Panc1 (cell line): ENCODE results near the gene OGN. TPM values are rescaled to one million over a fixed set of nuclear protein-coding genes. Genes with fewer than 3 reads are reported as not detected.

Experiments
- ATAC-seq: fragments of 200-7000 bp; cut with Tn5 transposase; 2 replicates; pipeline ENCODE4 v1.9.1; 2020; ENCODE audit warnings: mild to moderate bottlenecking, moderate library complexity
- BruUV-seq: library from RNA; stranded (reverse); fragments of 400-500 nt; replicated peaks from 2 replicates; lab custom pipeline; 2021; lab: Mats Ljungman, UMichigan
- CTCF ChIA-PET: fragments of 300-600 bp; sonication (Branson Sonifier 250); formaldehyde crosslinking; loops from one replicate; lab custom pipeline; 2022; ENCODE audit warnings: antibody characterized with exemption; lab: Charles Lee
- POLR2A ChIA-PET: fragments of 300-600 bp; sonication (Branson Sonifier 250); formaldehyde crosslinking; loops from one replicate; lab custom pipeline; 2022; ENCODE audit warnings: antibody characterized with exemption; lab: Charles Lee
- DNase-seq: peaks from one replicate; pipeline ENCODE4 v3.0.0-alpha.2; 2010; ENCODE audit warnings: low read depth, low spot score
- H3K27ac ChIP-seq: 2 replicates; pipeline ENCODE4 v1.5.1; 2011; ENCODE audit warnings: mild to moderate bottlenecking, low read length, inconsistent platforms
- H3K27me3 ChIP-seq: fragments of 200-500 bp; sonication (Bioruptor generic); 2 replicates; pipeline ENCODE4 v1.6.0; 2014; ENCODE audit warnings: low read length, inconsistent platforms; ENCODE audit not compliant: control insufficient read depth, insufficient read depth
- H3K36me3 ChIP-seq: fragments of 200-500 bp; sonication (Bioruptor generic); 2 replicates; pipeline ENCODE4 v1.5.1; 2014; ENCODE audit warnings: inconsistent platforms, mild to moderate bottlenecking, low read length, moderate library complexity; ENCODE audit not compliant: control insufficient read depth, insufficient read depth
- H3K4me1 ChIP-seq: 2 replicates; pipeline ENCODE4 v1.5.1; 2011; ENCODE audit warnings: inconsistent platforms, mild to moderate bottlenecking, low read length, moderate library complexity; ENCODE audit not compliant: control insufficient read depth, insufficient read depth
- H3K4me3 ChIP-seq, 2 experiments: 2 replicates each; pipeline ENCODE4 v1.5.1; 2011 to 2012; ENCODE audit warnings: low read depth in 2 of 2, low read length in 2 of 2, mild to moderate bottlenecking in 2 of 2, inconsistent platforms in 1 of 2, moderate library complexity in 1 of 2
- H3K9me3 ChIP-seq: fragments of 200-500 bp; sonication (Bioruptor generic); 2 replicates; pipeline ENCODE4 v1.5.1; 2014; ENCODE audit warnings: low read depth, mild to moderate bottlenecking, inconsistent platforms, low read length, moderate library complexity; ENCODE audit not compliant: control insufficient read depth, insufficient read depth
- CTCF ChIP-seq: fragments of 450-650 bp; IDR thresholded peaks from 2 replicates; pipeline ENCODE4 v1.5.1; 2017; ENCODE audit warnings: mild to moderate bottlenecking
- POLR2AphosphoS5 ChIP-seq: IDR thresholded peaks from 2 replicates; pipeline ENCODE4 v1.6.1; 2012; ENCODE audit warnings: mild to moderate bottlenecking, low read depth, low read length, moderate library complexity
- REST ChIP-seq, 2 experiments: IDR thresholded peaks; 2 replicates each; pipeline ENCODE4 v1.6.1; 2011 to 2012; ENCODE audit warnings: low read depth in 2 of 2, control low read depth in 1 of 2, low read length in 1 of 2, mild to moderate bottlenecking in 1 of 2, moderate library complexity in 1 of 2; ENCODE audit not compliant: insufficient read depth in 1 of 2
- SIN3A ChIP-seq: IDR thresholded peaks from 2 replicates; pipeline ENCODE4 v1.6.1; 2012; ENCODE audit warnings: low read depth, mild to moderate bottlenecking, low read length, moderate library complexity, borderline replicate concordance; ENCODE audit not compliant: insufficient read depth
- TCF7L2 ChIP-seq: IDR thresholded peaks from 2 replicates; pipeline ENCODE4 v1.6.1; 2011; ENCODE audit warnings: mild to moderate bottlenecking, low read depth, low read length, inconsistent platforms
- in situ Hi-C: cut with HindIII; loops from 2 replicates; pipeline ENCODE4 v1.10.0; 2016; ENCODE audit warnings: low sequenced_read_pairs, low pct_unique_long_range_greater_than_20kb
- intact Hi-C: fragments of 100-400 bp; cut with micrococcal nuclease; formaldehyde crosslinking; loops from one replicate; pipeline ENCODE4 v1.10.0; 2022; ENCODE audit not compliant: unreplicated experiment
- total RNA-seq: library from RNA; stranded (reverse); gene quantifications from one replicate; pipeline ENCODE4 v1.2.1, GENCODE V29; 2021; ENCODE audit not compliant: unreplicated experiment

Gene OGN
- total RNA-seq, 1 experiment from 2014 or later, result 0.08 TPM

GRCh38 chr9:92342825-92343488, 61.4 kb downstream of the OGN start:
- CTCF ChIA-PET, result no interaction called here
- POLR2A ChIA-PET, result no interaction called here
- DNase-seq (no peak), ATAC-seq (no peak)
- no peaks in the 10 kb centered on the region; the same call in 1 of the 2 replicates for H3K9me3 ChIP-seq
- H3K27me3 ChIP-seq, result no peaks in the 10 kb centered on the region
- no peak overlapping the region for H3K27ac ChIP-seq
- no peak overlapping the region for H3K4me3 ChIP-seq
- no peaks in the 10 kb centered on the region for H3K36me3 ChIP-seq
- TF ChIP-seq SIN3A (no peak), TCF7L2 (no peak), REST (IDR thresholded peaks at IDR 0.05; ENCODE audit: insufficient read depth in 1 of 2, low read depth in 2 of 2, low read length in 1 of 2) (no peak), CTCF (no peak), POLR2AphosphoS5 (no peak)
- in situ Hi-C loops, result no loop called here
- BruUV-seq, result no TSS peak
- intact Hi-C loops, result no loop called here
- H3K4me1 ChIP-seq, result no peaks in the 10 kb centered on the region

- Histone ChIP-seq H3K27me3 (no peaks in the 10 kb centered on the region), H3K27ac (no peak overlapping the region), H3K4me3 (no peak overlapping the region), H3K9me3 (no peaks in the 10 kb centered on the region; the same call in 1 of the 2 replicates), H3K4me1 (no peaks in the 10 kb centered on the region), H3K36me3 (no peaks in the 10 kb centered on the region)
- POLR2A ChIA-PET, result no interaction called here
- no TSS peak for BruUV-seq
- DNase-seq (no peak), ATAC-seq (no peak)
- no peak for TF ChIP-seq CTCF
- TF ChIP-seq POLR2AphosphoS5, result no peak
- no peak for TF ChIP-seq REST (IDR thresholded peaks at IDR 0.05; ENCODE audit: insufficient read depth in 1 of 2, low read depth in 2 of 2, low read length in 1 of 2)
- in situ Hi-C loops, result no loop called here
- CTCF ChIA-PET, result no interaction called here
- intact Hi-C loops, result no loop called here
Measured at GRCh38 chr9:92341578-92341977, 62.8 kb downstream of the OGN start.
